NK-92 (cell line): ENCODE results near the gene F7.
"Not testable (repeated sequence)": the region's sequence is repeated elsewhere in the genome, so short reads cannot be mapped to it uniquely, and the experiment has no call there.

ENCODE experiments used
- DNase-seq: peaks from one replicate; lab custom pipeline; 2025; ENCODE audit not compliant: unreplicated experiment; lab: John Stamatoyannopoulos, UW

F7 gene

GRCh38 chr13:113151745-113152690 is 46.4 kb downstream of the F7 start:
- DNase-seq: no peak

GRCh38 chr13:113152691-113152983 is 47.0 kb downstream of the F7 start:
- DNase-seq: no peak

- no peak for DNase-seq
These were observed 47.6 kb downstream of the F7 start for GRCh38 chr13:113152984-113153809.

- DNase-seq: no peak
These were observed 48.5 kb downstream of the F7 start for GRCh38 chr13:113153810-113154748.

- no peak for DNase-seq
These were observed 49.6 kb downstream of the F7 start for GRCh38 chr13:113155201-113155600.

GRCh38 chr13:113155982-113156655 is 50.5 kb downstream of the F7 start:
- no peak for DNase-seq

GRCh38 chr13:113157206-113157928 is 51.8 kb downstream of the F7 start:
- no peak for DNase-seq

- no peak for DNase-seq
These were observed 52.5 kb downstream of the F7 start, which contains the start of gene PROZ for GRCh38 chr13:113157929-113158747. PROZ (plus strand) TSS chr13:113158648; CDS start chr13:113158661, 13 bp downstream.

GRCh38 chr13:113158946-113159345 is 53.4 kb downstream of the F7 start:
- DNase-seq: no peak

GRCh38 chr13:113159701-113160100 is 54.1 kb downstream of the F7 start:
- no peak for DNase-seq

- no peak for DNase-seq
These were observed 55.4 kb downstream of the F7 start for GRCh38 chr13:113160983-113161382.

- DNase-seq: no peak
These were observed 55.8 kb downstream of the F7 start for GRCh38 chr13:113161433-113161832.

- not testable (repeated sequence) for DNase-seq
These were observed 56.4 kb downstream of the F7 start for GRCh38 chr13:113161975-113162374.

- DNase-seq: no peak
These were observed 57.4 kb downstream of the F7 start for GRCh38 chr13:113162783-113163685.

- no peak for DNase-seq
These were observed 58.9 kb downstream of the F7 start for GRCh38 chr13:113164492-113164891.

- no peak for DNase-seq
These were observed 60.7 kb downstream of the F7 start for GRCh38 chr13:113166266-113166665.

- no peak for DNase-seq
These were observed 61.1 kb downstream of the F7 start for GRCh38 chr13:113166681-113167080.

- DNase-seq: no peak
These were observed 61.6 kb downstream of the F7 start for GRCh38 chr13:113167155-113167554.
